ENCODE measurements around the gene KPNA4.

The KPNA4 gene, protein sequence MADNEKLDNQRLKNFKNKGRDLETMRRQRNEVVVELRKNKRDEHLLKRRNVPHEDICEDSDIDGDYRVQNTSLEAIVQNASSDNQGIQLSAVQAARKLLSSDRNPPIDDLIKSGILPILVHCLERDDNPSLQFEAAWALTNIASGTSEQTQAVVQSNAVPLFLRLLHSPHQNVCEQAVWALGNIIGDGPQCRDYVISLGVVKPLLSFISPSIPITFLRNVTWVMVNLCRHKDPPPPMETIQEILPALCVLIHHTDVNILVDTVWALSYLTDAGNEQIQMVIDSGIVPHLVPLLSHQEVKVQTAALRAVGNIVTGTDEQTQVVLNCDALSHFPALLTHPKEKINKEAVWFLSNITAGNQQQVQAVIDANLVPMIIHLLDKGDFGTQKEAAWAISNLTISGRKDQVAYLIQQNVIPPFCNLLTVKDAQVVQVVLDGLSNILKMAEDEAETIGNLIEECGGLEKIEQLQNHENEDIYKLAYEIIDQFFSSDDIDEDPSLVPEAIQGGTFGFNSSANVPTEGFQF

DNA sequence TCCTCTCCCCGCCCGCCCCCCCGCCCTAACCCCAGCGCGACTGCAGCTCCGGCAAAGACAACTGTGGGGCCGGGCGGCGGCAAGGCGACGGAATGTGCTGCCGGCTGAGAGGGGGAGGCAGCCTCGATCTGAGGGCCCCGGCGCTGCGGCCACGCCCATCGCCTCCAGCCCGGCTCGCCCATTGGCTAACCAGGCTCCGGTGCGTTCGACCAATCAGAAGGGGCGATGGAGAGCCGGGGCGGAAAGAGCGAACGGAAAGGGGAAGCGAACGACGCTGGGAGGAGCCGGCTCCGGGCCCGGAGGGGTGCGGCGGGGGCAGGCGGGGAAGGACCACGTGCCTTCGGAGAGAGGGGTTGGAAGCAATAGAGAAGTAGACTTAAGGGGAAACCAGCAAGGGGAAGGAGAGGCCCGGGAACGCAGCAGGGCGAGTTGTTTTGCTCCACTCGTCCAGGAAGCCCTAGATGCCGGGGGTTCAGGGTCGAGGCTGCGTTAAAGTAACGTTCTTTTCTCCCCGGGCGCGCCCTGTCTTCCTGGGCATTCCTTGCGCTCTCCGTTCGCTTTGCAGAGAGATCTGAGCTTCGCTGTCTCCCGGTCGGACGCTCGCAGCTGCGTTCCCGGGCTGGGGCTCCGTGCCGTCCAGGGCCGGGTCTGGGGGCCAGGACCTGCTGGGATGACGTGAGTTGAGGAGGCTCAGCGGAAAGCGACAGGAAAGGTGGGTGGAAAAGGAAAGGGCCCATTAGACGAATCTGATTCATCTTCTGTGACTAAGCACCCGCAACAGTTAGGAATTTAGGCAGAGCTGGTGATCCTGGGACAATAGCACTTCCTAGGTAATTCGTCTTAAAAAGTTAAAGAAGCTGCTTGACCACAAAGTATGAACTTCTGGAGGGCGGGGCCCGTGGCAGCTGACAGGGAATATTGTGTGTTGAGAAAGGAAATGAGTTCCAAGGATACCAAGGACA, at the start of gene KPNA4:
Gene KPNA4, minus strand, starts transcription at position 130 of the 962 bp plus-strand sequence. CDS start 289 bp downstream, outside the sequence.
- DNase-seq (ENCODE audit: low read depth in 2 of 2), result peak; percentile 98
- TF ChIP-seq, protein P1, sequence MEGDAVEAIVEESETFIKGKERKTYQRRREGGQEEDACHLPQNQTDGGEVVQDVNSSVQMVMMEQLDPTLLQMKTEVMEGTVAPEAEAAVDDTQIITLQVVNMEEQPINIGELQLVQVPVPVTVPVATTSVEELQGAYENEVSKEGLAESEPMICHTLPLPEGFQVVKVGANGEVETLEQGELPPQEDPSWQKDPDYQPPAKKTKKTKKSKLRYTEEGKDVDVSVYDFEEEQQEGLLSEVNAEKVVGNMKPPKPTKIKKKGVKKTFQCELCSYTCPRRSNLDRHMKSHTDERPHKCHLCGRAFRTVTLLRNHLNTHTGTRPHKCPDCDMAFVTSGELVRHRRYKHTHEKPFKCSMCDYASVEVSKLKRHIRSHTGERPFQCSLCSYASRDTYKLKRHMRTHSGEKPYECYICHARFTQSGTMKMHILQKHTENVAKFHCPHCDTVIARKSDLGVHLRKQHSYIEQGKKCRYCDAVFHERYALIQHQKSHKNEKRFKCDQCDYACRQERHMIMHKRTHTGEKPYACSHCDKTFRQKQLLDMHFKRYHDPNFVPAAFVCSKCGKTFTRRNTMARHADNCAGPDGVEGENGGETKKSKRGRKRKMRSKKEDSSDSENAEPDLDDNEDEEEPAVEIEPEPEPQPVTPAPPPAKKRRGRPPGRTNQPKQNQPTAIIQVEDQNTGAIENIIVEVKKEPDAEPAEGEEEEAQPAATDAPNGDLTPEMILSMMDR (IDR thresholded peaks at IDR 0.05; ENCODE audit: low read depth, low read length), result no peak
- peak within 1 kb of the TSS; percentile 82 to 86 for H3K4me3 ChIP-seq (replicated peaks in 1 of 2; ENCODE audit: low read depth in 2 of 2, low read length in 2 of 2)

DNA sequence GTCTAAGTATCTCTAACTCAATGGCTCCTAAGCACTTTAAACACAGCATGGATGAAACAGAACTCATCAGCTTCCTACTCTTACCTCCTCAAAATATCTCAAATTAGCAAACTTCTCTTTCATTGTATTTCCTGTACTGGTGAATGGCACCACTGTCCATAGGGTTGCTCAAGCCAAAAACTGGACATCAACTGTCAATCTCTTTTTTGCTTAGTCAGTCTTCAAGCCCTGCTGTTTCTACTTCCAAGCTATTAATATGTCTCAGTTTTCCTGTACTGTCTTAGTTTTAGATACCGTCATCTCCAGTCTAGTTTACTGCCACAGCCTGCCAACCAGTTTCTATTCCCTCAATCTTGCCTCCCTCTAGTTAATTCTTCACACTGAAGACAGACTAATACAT, 48.3 kb upstream of the KPNA4 start:
- H3K4me3 ChIP-seq (replicated peaks in 1 of 2; ENCODE audit: low read depth in 2 of 2, low read length in 2 of 2), result no peak overlapping the region
- TF ChIP-seq, protein P1 (IDR thresholded peaks at IDR 0.05; ENCODE audit: low read depth, low read length), result no peak
- no peak for DNase-seq (ENCODE audit: low read depth in 2 of 2)

DNA sequence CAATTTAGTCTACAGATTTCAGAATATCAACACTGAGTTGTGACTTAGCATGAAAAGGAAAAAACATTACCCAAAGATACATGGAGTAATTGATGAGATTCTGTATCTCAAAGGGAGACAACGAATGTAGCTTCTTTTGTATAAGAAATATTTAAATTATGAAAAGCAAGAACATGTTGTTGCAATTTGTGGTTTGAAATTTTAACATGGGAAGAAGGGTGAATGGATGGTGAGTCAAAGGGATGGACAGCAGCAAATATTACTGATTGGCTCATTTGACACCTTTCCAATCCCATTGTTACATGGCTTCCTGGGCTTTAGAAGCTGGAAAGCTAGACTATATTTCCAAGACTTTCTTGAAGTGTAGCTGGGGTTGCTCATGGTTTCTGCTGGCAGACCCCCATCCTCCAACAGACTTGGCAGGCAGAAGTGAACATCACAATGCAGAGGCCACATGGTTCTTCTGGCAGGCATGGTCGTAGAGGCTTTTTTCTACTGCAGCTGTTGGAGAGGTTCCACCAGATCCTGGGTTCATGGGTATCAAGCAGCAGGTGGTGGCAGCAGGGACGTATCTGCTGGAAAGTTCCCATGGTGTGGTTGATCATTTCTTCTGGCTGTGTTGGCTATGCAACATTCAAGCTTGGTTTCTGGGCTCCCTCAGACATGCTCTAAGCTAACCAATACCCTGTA, 47.2 kb upstream of the KPNA4 start:
- TF ChIP-seq, protein P1 (IDR thresholded peaks at IDR 0.05; ENCODE audit: low read depth, low read length), result no peak
- no peak overlapping the region for H3K4me3 ChIP-seq (replicated peaks in 1 of 2; ENCODE audit: low read depth in 2 of 2, low read length in 2 of 2)

DNA sequence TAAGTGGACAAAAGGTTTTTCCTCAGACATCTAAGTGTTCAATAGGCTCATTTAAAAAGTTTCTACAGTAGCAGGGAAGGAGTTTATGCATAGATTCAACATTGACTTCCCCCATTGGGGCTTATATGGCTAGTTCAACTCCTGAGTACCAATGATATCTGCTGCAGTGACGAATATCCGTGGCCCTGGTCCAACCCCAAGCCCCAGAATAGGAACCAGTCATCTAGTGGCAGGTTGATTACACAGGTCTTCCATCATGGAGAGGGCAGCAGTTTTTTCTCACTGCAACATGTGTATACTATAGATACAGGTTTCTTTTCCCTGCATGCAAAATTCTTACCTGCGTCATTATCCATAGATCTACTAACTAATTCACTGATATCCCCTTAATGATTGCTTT, 45.8 kb upstream of the KPNA4 start:
- no peak overlapping the region for H3K4me3 ChIP-seq (replicated peaks in 1 of 2; ENCODE audit: low read depth in 2 of 2, low read length in 2 of 2)
- TF ChIP-seq, protein P1 (IDR thresholded peaks at IDR 0.05; ENCODE audit: low read depth, low read length), result no peak
- no peak for DNase-seq (ENCODE audit: low read depth in 2 of 2)

More for the DNA sequence above, 47.2 kb upstream of the KPNA4 start:
- no peak for DNase-seq (ENCODE audit: low read depth in 2 of 2)

DNA sequence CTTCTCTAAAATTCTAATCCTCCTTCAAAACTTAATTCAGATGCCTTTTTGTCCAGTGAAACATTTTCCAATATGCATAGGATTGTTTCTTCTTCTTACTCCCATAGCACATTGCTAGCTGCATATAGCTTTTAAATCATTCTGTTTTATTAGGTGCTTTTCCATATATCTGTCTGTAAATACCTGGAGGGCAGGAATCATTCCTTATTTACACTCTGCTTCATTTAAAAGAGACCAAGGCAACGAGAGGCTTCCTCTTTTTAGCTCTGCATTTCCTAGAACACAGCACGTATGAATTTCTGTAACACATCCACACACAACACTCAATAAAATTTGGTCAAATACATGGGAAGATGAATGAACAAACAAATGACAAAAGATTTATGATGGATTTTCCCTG, 43.5 kb upstream of the KPNA4 start:
- TF ChIP-seq, protein P1 (IDR thresholded peaks at IDR 0.05; ENCODE audit: low read depth, low read length), result no peak
- no peak for DNase-seq (ENCODE audit: low read depth in 2 of 2)
- no peak overlapping the region for H3K4me3 ChIP-seq (replicated peaks in 1 of 2; ENCODE audit: low read depth in 2 of 2, low read length in 2 of 2)

DNA sequence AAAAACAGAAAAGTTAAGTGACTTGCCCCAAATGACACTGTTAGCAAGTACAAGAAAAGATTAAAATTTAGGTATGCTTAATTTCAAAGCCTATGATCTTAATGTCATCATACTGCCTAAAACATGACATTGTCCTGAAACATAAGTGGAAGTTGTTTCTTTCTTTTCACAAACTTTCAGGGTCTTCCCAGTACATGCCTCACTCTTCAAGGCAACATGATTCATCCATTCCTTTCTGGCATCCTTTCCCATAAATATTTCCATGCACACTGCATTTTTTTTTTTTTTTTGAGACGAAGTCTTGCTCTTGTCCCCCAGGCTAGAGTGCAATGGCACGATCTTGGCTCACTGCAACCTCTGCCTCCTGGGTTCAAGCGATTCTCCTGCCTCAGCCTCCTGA, 42.5 kb upstream of the KPNA4 start:
- TF ChIP-seq, protein P1 (IDR thresholded peaks at IDR 0.05; ENCODE audit: low read depth, low read length), result no peak
- no peak for DNase-seq (ENCODE audit: low read depth in 2 of 2)
- no peak overlapping the region for H3K4me3 ChIP-seq (replicated peaks in 1 of 2; ENCODE audit: low read depth in 2 of 2, low read length in 2 of 2)
